Fibroblast of lung (primary cell): ENCODE data around the gene GPRC5C. TPM values are rescaled to one million over a fixed set of nuclear protein-coding genes. Genes with fewer than 3 reads are reported as not detected.

ENCODE experiments used
- DNase-seq, 2 donors: peaks; one replicate each; pipeline versions ENCODE4 v3.0.0 to v3.0.0-alpha.2; 2010; ENCODE audit warnings: low read depth in 2 of 2
- H2AFZ ChIP-seq: 2 replicates; pipeline ENCODE4 v1.5.1; 2012; ENCODE audit warnings: low read length, control low read depth, inconsistent platforms
- H3K27ac ChIP-seq: 2 replicates; pipeline ENCODE4 v1.5.1; 2011; ENCODE audit warnings: low read length, control low read depth; ENCODE audit not compliant: insufficient read depth
- H3K27me3 ChIP-seq: 2 replicates; pipeline ENCODE4 v1.5.1; 2011; ENCODE audit warnings: mild to moderate bottlenecking, low read length; ENCODE audit not compliant: control insufficient read depth, insufficient read depth
- H3K36me3 ChIP-seq: 2 replicates; pipeline ENCODE4 v1.5.1; 2011; ENCODE audit warnings: low read length; ENCODE audit not compliant: control insufficient read depth, insufficient read depth
- H3K4me1 ChIP-seq: 2 replicates; pipeline ENCODE4 v1.5.1; 2011; ENCODE audit warnings: low read length; ENCODE audit not compliant: control insufficient read depth, insufficient read depth; ENCODE audit errors: extremely low read depth
- H3K4me2 ChIP-seq: 2 replicates; pipeline ENCODE4 v1.5.1; 2011; ENCODE audit warnings: low read length, control low read depth; ENCODE audit not compliant: insufficient read depth; ENCODE audit errors: extremely low read depth
- H3K4me3 ChIP-seq, 4 experiments: fragments of 200-600 bp in 1 of 4; sonication (generic) in 1 of 4; replicated peaks in 1 of 4; 2 replicates each; pipeline ENCODE4 v1.5.1; 2011 to 2016; ENCODE audit warnings: low read length in 4 of 4, low read depth in 3 of 4, mild to moderate bottlenecking in 3 of 4, control low read depth in 2 of 4, inconsistent platforms in 1 of 4, mixed read lengths in 1 of 4; ENCODE audit not compliant: insufficient read depth in 1 of 4; ENCODE audit errors: control extremely low read depth in 1 of 4
- H3K79me2 ChIP-seq: 2 replicates; pipeline ENCODE4 v1.5.1; 2012; ENCODE audit warnings: mild to moderate bottlenecking, low read length, inconsistent platforms; ENCODE audit not compliant: control insufficient read depth, insufficient read depth
- H3K9ac ChIP-seq: 2 replicates; pipeline ENCODE4 v1.5.1; 2011; ENCODE audit warnings: mild to moderate bottlenecking, low read length, control low read depth; ENCODE audit not compliant: insufficient read depth
- H3K9me3 ChIP-seq: 2 replicates; pipeline ENCODE4 v1.5.1; 2012; ENCODE audit warnings: low read depth, low read length; ENCODE audit not compliant: control insufficient read depth, insufficient read depth
- H4K20me1 ChIP-seq: 2 replicates; pipeline ENCODE4 v1.5.1; 2011; ENCODE audit warnings: low read length; ENCODE audit not compliant: control insufficient read depth, insufficient read depth; ENCODE audit errors: extremely low read depth
- CTCF ChIP-seq, 2 donors: IDR thresholded peaks in 1 of 2; conservative IDR thresholded peaks in 1 of 2; 1 replicate in 1 of 2; 2 replicates in 1 of 2; pipeline ENCODE4 v1.5.1; 2011 to 2012; ENCODE audit warnings: low read length in 2 of 2, control low read depth in 1 of 2, inconsistent platforms in 1 of 2, low read depth in 1 of 2, mild to moderate bottlenecking in 1 of 2
- EZH2 ChIP-seq: IDR thresholded peaks from 2 replicates; pipeline ENCODE4 v1.5.1; 2012; ENCODE audit warnings: low read length, control low read depth, mild to moderate bottlenecking; ENCODE audit errors: missing control alignments
- polyA plus RNA-seq, 2 donors: library from polyadenylated mRNA; depleted of rRNA in 1 of 2; stranded (reverse) in 1 of 2; unstranded in 1 of 2; fragments of >200 nt; gene quantifications; 2 replicates each; pipeline ENCODE4 v1.2.1, GENCODE V29; 2011 to 2012; ENCODE audit warnings: missing spikeins in 1 of 2
- total RNA-seq: library from RNA; depleted of rRNA; stranded (reverse); fragments of >200 nt; gene quantifications from 2 replicates; pipeline ENCODE4 v1.2.1, GENCODE V29; 2014

Gene GPRC5C
- total and polyA plus RNA-seq, 2 donors (not counting 1 experiment from before 2014, with no cell fraction given): 0.11 to 1.5 TPM

DNA sequence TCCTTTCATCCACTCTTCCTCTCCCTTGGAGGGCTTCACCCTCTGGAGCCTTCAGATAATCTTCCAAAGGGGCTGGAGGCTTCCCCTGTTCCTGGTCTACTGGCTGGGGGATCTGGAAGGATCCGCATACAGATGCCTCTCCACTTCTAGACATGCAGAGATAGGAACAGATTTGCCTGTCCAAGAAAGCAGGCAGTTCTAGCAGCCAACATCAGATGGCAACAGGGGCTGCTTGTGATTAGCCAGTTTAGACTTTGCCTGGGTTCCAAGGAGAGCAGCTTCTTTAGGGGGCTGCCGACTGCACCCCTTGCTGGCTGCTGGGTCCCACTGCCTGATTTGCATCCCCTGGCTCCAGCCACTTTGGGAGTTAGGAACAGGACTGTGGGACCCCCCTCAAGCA is 28.4 kb downstream of the GPRC5C start:
- Histone ChIP-seq H2AFZ (no peak overlapping the region), H3K4me3 (no peak overlapping the region), H3K27me3 (no peaks in the 10 kb centered on the region), H3K9ac (no peak overlapping the region), H4K20me1 (no peaks in the 10 kb centered on the region), H3K4me1 (no peaks in the 10 kb centered on the region), H3K79me2 (no peaks in the 10 kb centered on the region), H3K27ac (no peak overlapping the region), H3K9me3 (no peaks in the 10 kb centered on the region), H3K4me2 (no peak overlapping the region), H3K36me3 (no peaks in the 10 kb centered on the region)
- no peak for DNase-seq
- TF ChIP-seq CTCF (conservative IDR thresholded peaks at IDR 0.05 in 1 of 2, IDR thresholded peaks at IDR 0.05 in 1 of 2; ENCODE audit: low read depth in 1 of 2, low read length in 2 of 2) (no peak), EZH2 (no peak)

DNA sequence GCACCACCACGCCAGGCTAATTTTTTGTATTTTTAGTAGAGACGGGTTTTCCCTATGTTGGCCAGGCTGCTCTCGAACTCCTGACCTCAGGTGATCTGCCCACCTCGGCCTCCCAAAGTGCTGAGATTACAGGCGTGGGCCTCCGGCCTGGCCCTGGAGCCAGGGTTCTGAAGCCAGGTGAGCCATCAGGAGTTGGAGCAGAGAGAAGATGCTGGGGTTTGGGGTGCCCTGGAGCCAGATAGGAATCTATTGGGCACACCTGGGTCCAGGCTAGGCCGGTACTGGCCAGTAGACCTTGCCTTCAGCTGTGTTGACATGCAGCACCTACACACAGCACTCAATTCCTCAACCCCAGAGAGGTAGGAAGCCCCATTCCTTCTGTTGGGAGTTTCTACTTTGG is 29.1 kb downstream of the GPRC5C start:
- TF ChIP-seq EZH2 (no peak), CTCF (conservative IDR thresholded peaks at IDR 0.05 in 1 of 2, IDR thresholded peaks at IDR 0.05 in 1 of 2; ENCODE audit: low read depth in 1 of 2, low read length in 2 of 2) (no peak)
- no peak overlapping the region for H3K9ac ChIP-seq
- H2AFZ ChIP-seq: no peak overlapping the region
- DNase-seq: no peak
- no peak overlapping the region for H3K4me2 ChIP-seq
- no peak overlapping the region for H3K27ac ChIP-seq
- H3K9me3 ChIP-seq: no peaks in the 10 kb centered on the region
- H4K20me1 ChIP-seq: no peaks in the 10 kb centered on the region
- H3K27me3 ChIP-seq: no peaks in the 10 kb centered on the region
- H3K4me1 ChIP-seq: no peaks in the 10 kb centered on the region
- no peaks in the 10 kb centered on the region for H3K79me2 ChIP-seq
- H3K4me3 ChIP-seq: no peak overlapping the region
- H3K36me3 ChIP-seq: no peaks in the 10 kb centered on the region

DNA sequence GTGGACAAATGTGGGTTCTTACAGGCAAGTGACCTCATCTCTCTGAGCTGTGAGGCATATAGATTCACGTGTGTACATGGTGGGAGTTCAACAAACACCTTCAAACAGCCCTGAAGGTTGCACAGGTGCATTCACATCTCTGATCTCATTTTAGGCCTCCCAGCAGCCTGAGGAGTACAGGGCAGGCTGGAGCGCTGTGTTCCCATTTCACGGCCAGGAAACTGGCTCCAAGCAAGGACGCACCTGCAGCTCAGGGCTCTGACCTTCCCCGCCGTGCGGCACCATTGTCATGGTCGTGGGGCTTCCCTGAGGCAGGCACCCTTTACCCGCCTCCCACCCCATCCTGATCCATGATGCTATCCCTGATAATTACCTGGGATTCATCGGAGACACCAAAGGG is 29.7 kb downstream of the GPRC5C start:
- H3K4me3 ChIP-seq: no peak overlapping the region
- TF ChIP-seq EZH2: no peak
- no peak for TF ChIP-seq CTCF (conservative IDR thresholded peaks at IDR 0.05 in 1 of 2, IDR thresholded peaks at IDR 0.05 in 1 of 2; ENCODE audit: low read depth in 1 of 2, low read length in 2 of 2)
- no peak overlapping the region for H3K27ac ChIP-seq
- DNase-seq: no peak
- H4K20me1 ChIP-seq: no peaks in the 10 kb centered on the region
- H3K9ac ChIP-seq: no peak overlapping the region
- no peak overlapping the region for H2AFZ ChIP-seq
- no peaks in the 10 kb centered on the region for H3K27me3 ChIP-seq
- H3K9me3 ChIP-seq: no peaks in the 10 kb centered on the region
- H3K79me2 ChIP-seq: no peaks in the 10 kb centered on the region
- H3K4me1 ChIP-seq: no peaks in the 10 kb centered on the region
- no peak overlapping the region for H3K4me2 ChIP-seq
- H3K36me3 ChIP-seq: no peaks in the 10 kb centered on the region
